Osteocyte (in vitro differentiated cells): ENCODE data around the gene FNDC3B. TPM values are rescaled to one million over a fixed set of nuclear protein-coding genes. Genes with fewer than 3 reads are reported as not detected.

Source experiments
- DNase-seq: peaks from one replicate; pipeline ENCODE4 v3.0.0; 2021; ENCODE audit warnings: mixed read lengths; ENCODE audit not compliant: unreplicated experiment; ENCODE audit errors: extremely low spot score
- H3K27ac Mint-ChIP-seq: one replicate; pipeline ENCODE4 v1.8.0; 2021; ENCODE audit warnings: mild to moderate bottlenecking, mixed read lengths; ENCODE audit not compliant: unreplicated experiment
- H3K27me3 Mint-ChIP-seq: one replicate; pipeline ENCODE4 v1.8.0; 2021; ENCODE audit warnings: mixed read lengths; ENCODE audit not compliant: unreplicated experiment
- H3K36me3 Mint-ChIP-seq: one replicate; pipeline ENCODE4 v1.8.0; 2021; ENCODE audit warnings: mixed read lengths; ENCODE audit not compliant: unreplicated experiment
- H3K4me1 Mint-ChIP-seq: one replicate; pipeline ENCODE4 v1.8.0; 2021; ENCODE audit warnings: mixed read lengths; ENCODE audit not compliant: unreplicated experiment
- H3K4me3 Mint-ChIP-seq: one replicate; pipeline ENCODE4 v1.8.0; 2021; ENCODE audit warnings: mild to moderate bottlenecking, moderate library complexity, mixed read lengths; ENCODE audit not compliant: unreplicated experiment
- H3K9me3 Mint-ChIP-seq: one replicate; pipeline ENCODE4 v1.8.0; 2021; ENCODE audit warnings: mixed read lengths; ENCODE audit not compliant: unreplicated experiment
- total RNA-seq: library from RNA; stranded (reverse); gene quantifications from 2 replicates; pipeline ENCODE4 v1.2.1, GENCODE V29; 2021
- TF ChIP-seq, protein P1 (sequence below): fragments of 200-600 bp; sonication (generic); IDR thresholded peaks from 2 replicates; pipeline ENCODE4 v1.5.0; 2021; ENCODE audit warnings: antibody characterized with exemption, mild to moderate bottlenecking, moderate library complexity

FNDC3B gene
- total RNA-seq, 1 donor from 2014 or later, result 240 TPM

DNA sequence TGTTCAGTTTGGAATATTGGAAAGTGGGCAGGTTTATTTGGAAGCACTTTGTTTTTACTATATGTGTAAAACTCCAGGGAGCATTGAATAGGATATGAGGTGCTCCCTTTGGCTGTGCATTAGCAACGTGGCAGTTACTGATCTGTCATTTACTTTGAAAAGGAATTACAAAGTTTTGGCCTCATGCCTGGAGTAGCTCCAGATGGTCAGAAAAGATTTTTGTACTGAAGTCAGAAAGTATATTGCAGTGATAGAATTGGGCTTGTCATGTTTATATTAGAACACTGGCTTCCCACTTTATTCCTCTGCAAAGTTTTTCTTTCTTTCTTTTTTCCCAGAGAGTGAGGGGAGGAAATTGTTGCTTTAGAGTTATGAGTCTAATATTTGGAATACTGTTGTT, 26.1 kb downstream of the FNDC3B start:
- Mint-ChIP-seq H3K27me3 (no peaks in the 10 kb centered on the region), H3K9me3 (no peaks in the 10 kb centered on the region), H3K36me3 (peaks cover 29% of the 10 kb centered on the region), H3K4me1 (peaks cover 95% of the 10 kb centered on the region), H3K27ac (peak overlapping the region; percentile 92), H3K4me3 (peak overlapping the region; percentile 43)
- no peak for DNase-seq
- TF ChIP-seq, protein P1, sequence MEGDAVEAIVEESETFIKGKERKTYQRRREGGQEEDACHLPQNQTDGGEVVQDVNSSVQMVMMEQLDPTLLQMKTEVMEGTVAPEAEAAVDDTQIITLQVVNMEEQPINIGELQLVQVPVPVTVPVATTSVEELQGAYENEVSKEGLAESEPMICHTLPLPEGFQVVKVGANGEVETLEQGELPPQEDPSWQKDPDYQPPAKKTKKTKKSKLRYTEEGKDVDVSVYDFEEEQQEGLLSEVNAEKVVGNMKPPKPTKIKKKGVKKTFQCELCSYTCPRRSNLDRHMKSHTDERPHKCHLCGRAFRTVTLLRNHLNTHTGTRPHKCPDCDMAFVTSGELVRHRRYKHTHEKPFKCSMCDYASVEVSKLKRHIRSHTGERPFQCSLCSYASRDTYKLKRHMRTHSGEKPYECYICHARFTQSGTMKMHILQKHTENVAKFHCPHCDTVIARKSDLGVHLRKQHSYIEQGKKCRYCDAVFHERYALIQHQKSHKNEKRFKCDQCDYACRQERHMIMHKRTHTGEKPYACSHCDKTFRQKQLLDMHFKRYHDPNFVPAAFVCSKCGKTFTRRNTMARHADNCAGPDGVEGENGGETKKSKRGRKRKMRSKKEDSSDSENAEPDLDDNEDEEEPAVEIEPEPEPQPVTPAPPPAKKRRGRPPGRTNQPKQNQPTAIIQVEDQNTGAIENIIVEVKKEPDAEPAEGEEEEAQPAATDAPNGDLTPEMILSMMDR, result no peak

DNA sequence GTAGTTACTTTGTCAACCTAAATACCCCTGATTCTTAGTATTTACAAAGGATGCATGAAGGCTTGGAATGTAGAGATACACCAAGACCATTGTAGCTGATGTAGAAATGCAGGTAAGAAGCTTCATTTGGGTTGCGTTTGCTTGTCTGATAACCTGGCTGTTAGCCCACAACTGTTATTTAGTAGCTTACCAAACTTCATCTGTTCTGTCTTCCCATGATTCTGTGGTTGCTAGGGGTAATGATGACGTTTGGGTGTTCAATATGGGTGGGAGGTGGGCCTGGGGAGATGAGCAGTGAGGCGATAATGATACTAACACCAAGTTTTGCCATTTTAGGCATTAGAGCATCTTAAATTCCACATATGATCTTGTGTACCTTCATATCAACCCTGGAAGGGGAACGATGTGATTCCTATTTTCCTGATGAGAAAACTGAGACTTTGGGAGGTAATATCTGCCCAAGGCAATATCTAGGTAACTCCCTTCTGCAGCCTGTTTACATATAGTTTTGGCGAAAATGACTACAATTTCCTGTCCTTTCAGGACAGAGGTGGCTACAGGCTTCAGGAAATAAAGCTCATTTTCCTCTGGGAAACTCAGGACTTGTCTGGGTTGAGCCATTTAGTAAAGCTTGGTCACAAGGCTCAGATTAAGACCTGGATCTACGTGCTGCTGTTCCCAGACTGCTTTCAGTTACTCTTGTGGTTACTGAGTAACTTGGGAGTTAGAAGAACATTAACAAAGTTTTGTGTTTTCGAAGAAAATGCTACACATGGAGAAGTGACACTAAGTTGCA, 26.8 kb downstream of the FNDC3B start:
- Mint-ChIP-seq H3K27ac (peak overlapping the region; percentile 92), H3K36me3 (peaks cover 29% of the 10 kb centered on the region), H3K9me3 (no peaks in the 10 kb centered on the region), H3K4me3 (peak overlapping the region; percentile 43), H3K27me3 (no peaks in the 10 kb centered on the region), H3K4me1 (peaks cover 94% of the 10 kb centered on the region)
- DNase-seq, result no peak
- TF ChIP-seq, protein P1, result no peak

DNA sequence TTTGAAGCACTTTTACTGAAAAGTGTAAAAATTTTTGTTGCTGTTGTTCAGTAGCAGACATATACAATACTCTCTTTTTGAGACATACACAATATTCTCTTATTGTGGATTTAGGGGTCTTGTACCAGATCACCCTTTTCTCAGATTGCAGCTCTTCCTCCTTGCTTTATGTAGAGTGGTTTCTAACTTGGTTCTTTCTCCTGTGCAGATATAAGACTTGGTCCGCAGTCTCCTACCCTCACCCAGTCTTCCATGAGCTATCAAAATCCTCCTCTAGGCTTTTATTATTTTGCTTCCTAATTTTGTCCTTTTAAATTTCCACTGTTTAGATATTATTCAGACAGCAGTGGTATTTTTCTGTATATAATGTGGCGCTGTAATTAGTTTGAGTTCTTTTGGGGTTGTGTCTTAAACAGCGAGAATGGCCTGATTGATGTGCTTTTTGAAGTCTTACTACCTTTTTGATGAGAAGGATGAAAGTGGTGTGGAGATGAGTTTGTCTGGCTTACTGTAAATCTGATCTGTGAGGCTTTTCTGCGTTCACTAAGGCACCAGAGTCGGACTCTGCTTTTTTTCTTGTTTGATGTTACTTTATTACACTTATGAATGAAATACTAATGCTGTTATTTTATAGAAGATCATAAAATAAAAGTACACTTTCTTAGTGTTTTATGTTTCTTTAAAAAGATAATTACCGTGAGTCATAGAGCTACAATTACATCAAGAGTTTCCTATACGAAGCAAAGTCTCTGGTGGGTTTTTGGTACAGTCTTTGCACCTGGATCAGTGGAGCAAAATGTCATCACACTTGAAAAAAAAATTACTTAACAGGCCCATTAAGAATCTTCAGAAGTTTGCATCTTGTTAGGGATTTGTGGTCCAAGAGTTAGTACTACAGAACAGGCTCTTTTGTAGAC, 27.8 kb downstream of the FNDC3B start:
- Mint-ChIP-seq H3K4me3 (peak overlapping the region; percentile 33), H3K36me3 (peaks cover 25% of the 10 kb centered on the region)
- TF ChIP-seq, protein P1, result no peak

DNA sequence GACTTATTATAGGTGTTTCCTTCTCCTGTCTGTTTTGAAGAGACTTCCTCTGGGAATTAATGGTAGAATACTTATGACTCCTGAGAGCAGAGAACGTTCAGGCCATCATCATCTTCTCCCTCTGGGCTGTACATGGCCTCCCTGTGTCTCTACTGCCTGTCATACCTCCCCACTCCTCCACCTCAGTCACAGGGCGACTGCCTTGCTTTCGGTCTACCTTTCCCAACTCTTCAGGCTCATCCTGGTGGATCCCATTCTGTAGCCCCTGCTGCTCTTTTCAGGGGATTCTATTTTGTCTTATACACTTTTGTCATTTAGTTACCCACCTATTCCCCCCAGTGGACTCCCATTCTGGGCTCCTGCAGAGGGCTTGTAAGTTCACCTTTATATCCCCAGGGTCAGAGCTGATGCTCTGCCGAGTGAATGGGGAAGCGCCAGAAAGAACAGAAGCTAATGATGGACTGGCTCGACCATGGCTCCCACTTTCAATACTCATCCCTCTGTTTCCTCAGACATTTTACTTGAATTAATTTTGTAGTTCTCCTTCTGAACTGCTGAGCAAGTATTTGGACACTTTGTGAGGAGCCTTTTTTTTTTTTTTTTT, 28.6 kb downstream of the FNDC3B start:
- Mint-ChIP-seq H3K9me3 (no peaks in the 10 kb centered on the region), H3K4me3 (no peak overlapping the region), H3K27ac (peak overlapping the region; percentile 92), H3K27me3 (no peaks in the 10 kb centered on the region), H3K4me1 (peaks cover 77% of the 10 kb centered on the region), H3K36me3 (peaks cover 20% of the 10 kb centered on the region)
- no peak for DNase-seq
- TF ChIP-seq, protein P1, result no peak

More for the DNA sequence above, 27.8 kb downstream of the FNDC3B start:
- Mint-ChIP-seq H3K9me3 (no peaks in the 10 kb centered on the region), H3K4me1 (peaks cover 85% of the 10 kb centered on the region), H3K27ac (peak overlapping the region; percentile 92), H3K27me3 (no peaks in the 10 kb centered on the region)
- DNase-seq, result no peak
